Measurements from ENCODE around the gene PTPN7.

GRCh38 chr1:202150187-202150586, 10.2 kb downstream of the PTPN7 start:
- no peak for TF ChIP-seq POLR2A (IDR thresholded peaks at IDR 0.05; ENCODE audit: low read depth, low read length)
- TF ChIP-seq POLR2AphosphoS5 (IDR thresholded peaks at IDR 0.05; ENCODE audit: low read depth, low read length), result no peak

All from GM12892 (cell line).